PC-3 (cell line): ENCODE results near the gene PFDN4.

Experiments used
- EZH2phosphoT487 ChIP-seq: fragments of 300-600 bp; sonication (generic); IDR thresholded peaks from 2 replicates; pipeline ENCODE4 v1.6.1; 2018; ENCODE audit warnings: mild to moderate bottlenecking, antibody characterized with exemption, low read length, borderline replicate concordance
- TF ChIP-seq, protein P1 (sequence below): fragments of 300-600 bp; sonication (generic); conservative IDR thresholded peaks from 2 replicates; pipeline ENCODE4 v1.5.1; 2017; ENCODE audit warnings: antibody characterized with exemption, low read depth, mild to moderate bottlenecking, low read length

DNA sequence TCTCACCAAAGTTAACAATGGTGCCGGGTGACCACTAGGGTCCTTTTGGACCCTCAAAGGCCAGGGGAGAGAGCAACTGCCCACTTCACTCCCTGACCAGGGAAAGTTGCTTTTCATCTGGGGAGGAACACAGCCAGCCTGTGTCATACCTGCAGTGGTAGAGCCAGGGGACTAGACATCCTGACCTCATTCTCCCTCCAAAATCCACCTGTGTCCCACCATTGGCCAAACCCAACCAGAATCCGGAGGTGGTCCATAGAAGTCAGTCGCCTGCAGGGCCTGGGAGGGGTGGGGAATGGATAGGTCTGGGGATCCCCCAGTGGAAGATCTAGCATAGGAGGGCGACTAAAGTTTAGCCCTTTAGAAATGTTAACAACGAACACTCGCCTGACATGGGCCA is 12.8 kb downstream of the PFDN4 start:
- TF ChIP-seq, protein P1, sequence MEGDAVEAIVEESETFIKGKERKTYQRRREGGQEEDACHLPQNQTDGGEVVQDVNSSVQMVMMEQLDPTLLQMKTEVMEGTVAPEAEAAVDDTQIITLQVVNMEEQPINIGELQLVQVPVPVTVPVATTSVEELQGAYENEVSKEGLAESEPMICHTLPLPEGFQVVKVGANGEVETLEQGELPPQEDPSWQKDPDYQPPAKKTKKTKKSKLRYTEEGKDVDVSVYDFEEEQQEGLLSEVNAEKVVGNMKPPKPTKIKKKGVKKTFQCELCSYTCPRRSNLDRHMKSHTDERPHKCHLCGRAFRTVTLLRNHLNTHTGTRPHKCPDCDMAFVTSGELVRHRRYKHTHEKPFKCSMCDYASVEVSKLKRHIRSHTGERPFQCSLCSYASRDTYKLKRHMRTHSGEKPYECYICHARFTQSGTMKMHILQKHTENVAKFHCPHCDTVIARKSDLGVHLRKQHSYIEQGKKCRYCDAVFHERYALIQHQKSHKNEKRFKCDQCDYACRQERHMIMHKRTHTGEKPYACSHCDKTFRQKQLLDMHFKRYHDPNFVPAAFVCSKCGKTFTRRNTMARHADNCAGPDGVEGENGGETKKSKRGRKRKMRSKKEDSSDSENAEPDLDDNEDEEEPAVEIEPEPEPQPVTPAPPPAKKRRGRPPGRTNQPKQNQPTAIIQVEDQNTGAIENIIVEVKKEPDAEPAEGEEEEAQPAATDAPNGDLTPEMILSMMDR: no peak
- TF ChIP-seq EZH2phosphoT487: no peak
